Right atrium auricular region (tissue), 2 donors: ENCODE results near the gene ZBTB7A. TPM values are rescaled to one million over a fixed set of nuclear protein-coding genes. Genes with fewer than 3 reads are reported as not detected.

Experiments used
- DNase-seq: peaks from one replicate; pipeline ENCODE4 v3.0.0-alpha.2; 2019; ENCODE audit warnings: low spot score
- H3K27ac ChIP-seq, 2 donors: fragments of 200-600 bp; sonication (generic); 1 replicate in 1 of 2; 2 replicates in 1 of 2; pipeline ENCODE4 v1.5.1; 2016 to 2019
- H3K27me3 ChIP-seq, 2 donors: fragments of 200-600 bp; sonication (generic); one replicate each; pipeline versions ENCODE4 v1.5.1 to v1.6.0; 2017 to 2019
- H3K36me3 ChIP-seq: fragments of 200-600 bp; sonication (generic); one replicate; pipeline ENCODE4 v1.5.1; 2016
- H3K4me1 ChIP-seq, 2 donors: fragments of 200-600 bp; sonication (generic); one replicate each; pipeline versions ENCODE4 v1.5.1 to v1.6.0; 2017 to 2019
- H3K4me3 ChIP-seq, 2 donors: fragments of 200-600 bp; sonication (generic); 1 replicate in 1 of 2; 2 replicates in 1 of 2; pipeline ENCODE4 v1.5.1; 2017 to 2019; ENCODE audit warnings: mild to moderate bottlenecking in 1 of 2, moderate library complexity in 1 of 2
- H3K9me3 ChIP-seq, 2 donors: fragments of 200-600 bp; sonication (generic); one replicate each; pipeline ENCODE4 v1.5.1; 2019
- total RNA-seq, 2 donors: library from RNA; depleted of rRNA; stranded (reverse); fragments of >200 nt; gene quantifications; one replicate each; pipeline ENCODE4 v1.1.0, GENCODE V29; 2016
- TF ChIP-seq, protein P1 (sequence below), 2 donors: fragments of 200-600 bp; sonication (generic); IDR thresholded peaks; one replicate each; pipeline ENCODE4 v1.5.1; 2019; ENCODE audit warnings: antibody characterized with exemption in 2 of 2

Gene ZBTB7A
- total RNA-seq, 2 donors from 2014 or later: 33.8 to 50.0 TPM

DNA sequence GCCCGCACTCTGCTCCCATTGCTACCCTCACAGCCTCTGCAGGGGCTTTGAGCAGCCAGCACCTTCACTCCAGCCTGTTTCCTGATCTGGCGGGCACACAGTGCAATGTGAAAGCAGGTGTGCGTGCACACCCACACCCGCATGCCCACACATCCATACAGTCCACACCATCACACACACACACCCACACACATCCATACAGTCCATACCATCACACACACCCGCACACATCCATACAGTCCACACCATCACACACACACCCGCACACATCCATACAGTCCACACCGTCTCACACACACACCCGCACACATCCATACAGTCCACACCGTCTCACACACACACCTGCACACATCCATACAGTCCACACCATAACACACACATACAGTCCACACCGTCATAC is 31.1 kb downstream of the ZBTB7A start:
- Histone ChIP-seq H3K4me1 (no peaks in the 10 kb centered on the region), H3K27me3 (no peaks in the 10 kb centered on the region), H3K36me3 (peaks cover 61% of the 10 kb centered on the region), H3K27ac (no peak overlapping the region), H3K4me3 (no peak overlapping the region), H3K9me3 (no peaks in the 10 kb centered on the region)
- no peak for DNase-seq
- TF ChIP-seq, protein P1, sequence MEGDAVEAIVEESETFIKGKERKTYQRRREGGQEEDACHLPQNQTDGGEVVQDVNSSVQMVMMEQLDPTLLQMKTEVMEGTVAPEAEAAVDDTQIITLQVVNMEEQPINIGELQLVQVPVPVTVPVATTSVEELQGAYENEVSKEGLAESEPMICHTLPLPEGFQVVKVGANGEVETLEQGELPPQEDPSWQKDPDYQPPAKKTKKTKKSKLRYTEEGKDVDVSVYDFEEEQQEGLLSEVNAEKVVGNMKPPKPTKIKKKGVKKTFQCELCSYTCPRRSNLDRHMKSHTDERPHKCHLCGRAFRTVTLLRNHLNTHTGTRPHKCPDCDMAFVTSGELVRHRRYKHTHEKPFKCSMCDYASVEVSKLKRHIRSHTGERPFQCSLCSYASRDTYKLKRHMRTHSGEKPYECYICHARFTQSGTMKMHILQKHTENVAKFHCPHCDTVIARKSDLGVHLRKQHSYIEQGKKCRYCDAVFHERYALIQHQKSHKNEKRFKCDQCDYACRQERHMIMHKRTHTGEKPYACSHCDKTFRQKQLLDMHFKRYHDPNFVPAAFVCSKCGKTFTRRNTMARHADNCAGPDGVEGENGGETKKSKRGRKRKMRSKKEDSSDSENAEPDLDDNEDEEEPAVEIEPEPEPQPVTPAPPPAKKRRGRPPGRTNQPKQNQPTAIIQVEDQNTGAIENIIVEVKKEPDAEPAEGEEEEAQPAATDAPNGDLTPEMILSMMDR (IDR thresholded peaks at IDR 0.05): no peak

DNA sequence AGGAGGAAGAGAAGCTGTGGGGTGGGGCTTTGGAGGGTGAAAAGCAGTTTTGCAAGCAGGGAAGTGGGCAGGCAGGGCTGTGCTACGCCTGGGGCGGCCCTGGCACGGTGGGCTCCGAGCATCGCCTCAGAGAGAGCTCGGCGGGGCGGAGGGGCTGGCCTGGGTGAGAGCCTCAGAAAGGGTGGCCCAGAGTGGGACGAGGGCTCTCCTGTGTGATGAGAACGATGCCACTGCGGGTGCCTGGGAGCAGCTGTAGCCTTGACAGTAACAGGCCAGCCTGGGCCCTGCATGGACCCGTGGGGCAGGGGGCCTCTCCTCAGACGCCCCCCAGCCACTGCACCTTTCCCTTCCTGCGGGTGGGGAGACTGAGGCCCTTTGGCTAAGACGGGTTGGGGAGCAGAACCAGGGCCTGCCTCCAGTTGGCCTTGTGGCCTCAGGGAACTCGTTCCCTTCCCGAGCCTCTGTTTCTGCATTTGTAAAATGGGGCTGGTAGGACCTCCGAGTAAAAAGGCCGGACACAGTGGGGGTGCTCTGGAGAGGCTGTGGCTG is 31.6 kb downstream of the ZBTB7A start:
- Histone ChIP-seq H3K36me3 (peaks cover 61% of the 10 kb centered on the region), H3K4me1 (no peaks in the 10 kb centered on the region), H3K27ac (no peak overlapping the region), H3K27me3 (no peaks in the 10 kb centered on the region), H3K9me3 (no peaks in the 10 kb centered on the region), H3K4me3 (no peak overlapping the region)
- DNase-seq: no peak
- TF ChIP-seq, protein P1 (IDR thresholded peaks at IDR 0.05): no peak

DNA sequence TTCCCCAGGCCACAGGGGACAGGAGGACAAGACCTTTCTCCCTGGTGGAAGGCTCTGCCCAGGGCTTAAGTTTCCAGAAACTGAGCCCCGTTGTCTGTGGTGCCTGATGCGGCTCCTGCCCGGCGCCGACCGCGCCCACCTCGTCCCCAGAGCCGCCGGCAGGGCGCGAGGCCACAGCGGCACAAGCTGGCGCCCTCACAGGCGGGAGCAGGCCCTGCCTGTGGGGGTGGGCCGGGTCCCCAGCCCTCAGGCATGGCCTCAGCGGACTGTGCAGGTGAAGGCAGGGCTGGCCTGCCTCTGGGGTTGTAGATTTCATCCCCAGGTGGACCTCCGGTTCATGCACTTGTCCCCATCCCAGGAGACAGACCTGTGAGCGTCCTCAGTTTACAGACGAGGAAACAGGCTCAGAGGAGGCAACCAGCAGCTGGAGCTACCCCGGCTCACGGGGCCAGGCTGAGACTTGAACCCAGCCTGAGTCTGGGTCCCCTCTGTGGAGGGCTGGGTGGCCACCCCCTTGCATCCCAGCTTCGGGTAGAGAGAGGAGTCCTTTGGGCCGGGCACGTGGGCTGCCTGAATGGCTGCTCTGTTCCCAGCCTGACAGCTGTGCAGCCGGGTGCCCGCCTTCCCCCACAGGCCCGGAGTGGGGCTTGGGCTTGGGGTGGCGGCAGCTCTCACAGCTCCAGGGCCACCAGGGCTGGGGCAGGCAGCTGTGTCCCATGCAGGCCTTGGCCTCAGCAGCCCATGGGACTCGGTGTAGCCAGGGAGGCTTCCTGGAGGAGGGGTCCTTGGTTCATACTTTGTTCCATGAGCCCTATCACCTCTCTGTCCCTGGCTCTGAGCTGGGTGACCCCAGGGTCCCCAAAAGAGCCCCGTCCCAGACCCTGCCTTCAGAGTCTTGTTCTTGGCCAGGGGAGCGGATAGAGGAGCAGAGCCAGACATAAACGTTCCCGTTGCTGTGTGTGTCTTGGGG is 32.4 kb downstream of the ZBTB7A start:
- no peaks in the 10 kb centered on the region for H3K9me3 ChIP-seq
- TF ChIP-seq, protein P1 (IDR thresholded peaks at IDR 0.05): no peak

DNA sequence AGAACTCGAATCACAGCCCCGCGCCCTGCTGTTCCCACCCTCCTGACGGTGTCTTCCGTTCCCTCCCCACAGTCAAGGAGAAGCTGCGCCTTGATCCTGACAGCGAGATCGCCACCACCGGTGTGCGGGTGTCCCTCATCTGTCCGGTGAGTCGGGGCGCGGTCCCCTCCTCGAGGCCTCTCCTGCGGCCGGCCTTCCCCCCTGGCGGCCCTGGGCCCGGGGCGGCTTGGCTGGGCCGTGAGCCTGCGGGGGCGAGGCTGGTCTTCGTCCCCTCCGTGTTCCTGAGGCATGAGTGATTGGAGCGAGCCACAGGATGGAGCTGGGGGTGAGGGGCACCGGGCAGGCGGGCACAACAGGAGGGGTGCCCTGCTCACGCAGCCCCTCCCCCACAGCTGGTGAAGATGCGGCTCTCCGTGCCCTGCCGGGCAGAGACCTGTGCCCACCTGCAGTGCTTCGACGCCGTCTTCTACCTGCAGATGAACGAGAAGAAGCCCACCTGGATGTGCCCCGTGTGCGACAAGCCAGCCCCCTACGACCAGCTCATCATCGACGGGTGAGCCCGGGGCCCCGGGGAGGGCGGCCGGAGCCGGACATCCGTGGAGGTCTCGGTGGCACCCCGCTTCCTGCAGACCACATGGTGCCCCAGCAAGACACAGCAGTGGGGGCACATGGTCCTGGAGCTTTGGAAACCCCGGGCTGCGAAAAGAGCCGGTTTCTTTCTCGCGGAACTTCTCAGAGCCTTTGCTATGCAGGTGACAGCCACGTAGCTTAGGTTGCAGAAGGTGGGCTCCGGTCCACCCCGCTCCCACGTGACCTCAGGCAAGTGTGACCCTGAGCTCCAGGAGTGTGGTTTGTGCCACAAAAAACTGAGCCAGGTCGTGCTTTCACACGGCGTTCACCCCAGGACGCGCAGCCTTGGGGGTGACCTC is 33.4 kb downstream of the ZBTB7A start:
- TF ChIP-seq, protein P1 (IDR thresholded peaks at IDR 0.05): no peak
- H3K4me3 ChIP-seq: no peak overlapping the region
- H3K9me3 ChIP-seq: no peaks in the 10 kb centered on the region
- no peak for DNase-seq
- no peaks in the 10 kb centered on the region for H3K27me3 ChIP-seq
- peaks cover 67% of the 10 kb centered on the region for H3K36me3 ChIP-seq
- no peaks in the 10 kb centered on the region for H3K4me1 ChIP-seq
- H3K27ac ChIP-seq: no peak overlapping the region

More for the DNA sequence above, 32.4 kb downstream of the ZBTB7A start:
- Histone ChIP-seq H3K36me3 (peaks cover 61% of the 10 kb centered on the region), H3K27me3 (no peaks in the 10 kb centered on the region), H3K4me3 (no peak overlapping the region), H3K4me1 (no peaks in the 10 kb centered on the region), H3K27ac (no peak overlapping the region)
- DNase-seq: no peak

DNA sequence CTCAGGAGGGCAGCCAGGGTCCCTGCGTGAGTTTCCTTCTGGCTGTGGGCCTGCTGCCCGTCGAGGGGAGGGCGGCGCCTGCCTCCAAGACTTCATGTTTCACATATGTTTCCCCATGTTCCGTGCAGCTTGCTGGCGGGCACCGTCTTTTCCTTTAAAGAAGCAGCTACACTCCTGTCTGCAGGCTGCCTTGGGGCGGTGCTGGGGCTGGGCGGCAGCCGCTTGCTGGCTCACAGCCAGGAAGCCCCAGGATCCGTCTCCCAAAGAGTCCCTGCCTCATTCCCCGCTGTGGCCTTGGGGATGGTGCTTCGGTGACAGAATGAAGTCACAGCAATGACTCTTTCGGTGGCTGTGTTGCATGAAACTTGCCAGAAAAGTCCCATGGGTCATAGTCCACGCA is 34.3 kb downstream of the ZBTB7A start:
- Histone ChIP-seq H3K27me3 (no peaks in the 10 kb centered on the region), H3K4me1 (no peaks in the 10 kb centered on the region), H3K9me3 (no peaks in the 10 kb centered on the region), H3K4me3 (no peak overlapping the region), H3K27ac (no peak overlapping the region), H3K36me3 (peaks cover 64% of the 10 kb centered on the region)
- TF ChIP-seq, protein P1 (IDR thresholded peaks at IDR 0.05): no peak
- no peak for DNase-seq
